ENCODE results near the gene NPAT.
"Not testable (repeated sequence)": the region's sequence is repeated elsewhere in the genome, so short reads cannot be mapped to it uniquely, and the experiment has no call there.

NPAT gene

GRCh38 chr11:108218912-108219783 is 3.3 kb downstream of the NPAT start:
- DNase-seq, result no peak

- no peak for DNase-seq
These were observed 4.0 kb downstream of the NPAT start for GRCh38 chr11:108218455-108218854.

DNA sequence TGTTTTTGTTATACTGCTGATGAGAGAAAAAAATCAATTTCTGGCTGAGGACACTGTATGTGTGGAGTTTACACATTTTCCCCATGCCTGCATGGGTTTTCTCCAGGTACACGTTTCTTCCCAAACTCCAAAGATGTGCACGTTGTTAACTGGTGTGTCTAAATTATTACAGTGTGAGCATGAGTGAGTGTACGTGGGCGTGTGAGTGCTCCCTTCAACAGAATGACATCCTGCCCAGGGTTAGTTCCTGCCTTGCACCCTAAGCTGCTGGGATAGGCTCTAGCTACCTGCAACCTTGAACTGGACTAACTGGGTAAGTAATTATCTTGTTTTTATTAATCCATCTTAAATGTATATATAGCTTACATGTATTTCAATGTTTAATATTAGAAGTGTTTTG is 5.5 kb downstream of the NPAT start:
- no peak for DNase-seq

GRCh38 chr11:108213784-108214183 is 8.7 kb downstream of the NPAT start:
- DNase-seq, result no peak

- no peak for DNase-seq
These were observed 12.0 kb downstream of the NPAT start for GRCh38 chr11:108210441-108210840.

GRCh38 chr11:108207683-108208060 is 14.8 kb downstream of the NPAT start:
- no peak for DNase-seq

DNA sequence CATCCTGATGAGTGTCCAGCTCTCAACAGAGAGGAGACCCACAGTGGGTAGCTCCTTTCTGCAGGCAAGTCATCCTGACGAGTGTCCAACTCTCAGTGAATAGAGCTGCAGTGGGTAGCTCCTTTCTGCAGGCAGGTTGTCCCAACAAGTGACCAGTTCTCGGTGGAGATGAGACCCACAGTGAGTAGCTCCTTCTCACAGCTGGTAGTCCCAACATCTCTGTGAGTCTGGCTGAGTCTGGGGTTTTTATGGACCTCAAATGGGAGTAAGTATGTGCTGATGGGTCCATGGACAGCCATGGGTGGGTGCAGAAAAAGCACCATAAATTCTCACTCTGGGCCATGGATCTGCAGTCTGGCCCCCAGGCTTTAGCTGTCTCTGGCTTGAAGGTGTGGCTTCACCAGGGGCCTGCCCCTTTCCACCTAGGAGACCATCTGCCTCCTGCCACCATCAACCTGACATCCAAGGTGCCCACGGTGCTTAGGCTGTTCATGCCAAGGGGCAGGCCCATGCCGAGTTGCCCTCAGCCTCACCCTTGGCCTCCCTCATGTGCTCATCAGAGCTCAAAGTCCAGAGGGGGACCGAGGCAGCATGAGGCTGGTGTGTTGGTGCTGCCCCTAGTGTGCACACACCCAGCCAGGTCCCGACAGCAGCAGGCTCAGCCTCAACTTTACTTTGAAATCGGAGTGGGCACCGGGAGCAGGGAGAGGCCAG is 15.3 kb downstream of the NPAT start:
- no peak for DNase-seq

- DNase-seq, result no peak
These were observed 16.3 kb downstream of the NPAT start for GRCh38 chr11:108206171-108206570.

- DNase-seq, result no peak
These were observed 17.4 kb downstream of the NPAT start for GRCh38 chr11:108204929-108205499.

DNA sequence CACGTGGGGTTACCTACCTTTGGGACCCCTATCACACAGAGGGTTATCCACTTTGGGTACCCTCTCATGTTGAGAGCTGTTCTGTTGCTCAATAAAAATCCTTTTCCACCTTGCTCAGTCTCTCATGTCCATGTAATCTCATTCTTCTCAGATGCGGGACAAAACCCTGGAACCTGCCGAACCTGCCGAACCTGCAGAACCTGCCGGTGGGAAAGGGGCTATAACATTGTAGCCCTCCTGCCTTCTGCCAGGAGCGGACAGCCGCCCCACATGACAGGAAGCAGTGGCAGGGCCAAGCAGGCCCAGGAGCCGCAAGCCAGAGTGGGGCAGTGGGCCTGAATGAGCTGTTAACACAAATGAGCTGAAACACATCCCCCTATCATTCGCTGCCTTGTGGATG is 18.1 kb downstream of the NPAT start:
- no peak for DNase-seq

- DNase-seq, result no peak
These were observed 19.4 kb downstream of the NPAT start for GRCh38 chr11:108203075-108203474.

DNA sequence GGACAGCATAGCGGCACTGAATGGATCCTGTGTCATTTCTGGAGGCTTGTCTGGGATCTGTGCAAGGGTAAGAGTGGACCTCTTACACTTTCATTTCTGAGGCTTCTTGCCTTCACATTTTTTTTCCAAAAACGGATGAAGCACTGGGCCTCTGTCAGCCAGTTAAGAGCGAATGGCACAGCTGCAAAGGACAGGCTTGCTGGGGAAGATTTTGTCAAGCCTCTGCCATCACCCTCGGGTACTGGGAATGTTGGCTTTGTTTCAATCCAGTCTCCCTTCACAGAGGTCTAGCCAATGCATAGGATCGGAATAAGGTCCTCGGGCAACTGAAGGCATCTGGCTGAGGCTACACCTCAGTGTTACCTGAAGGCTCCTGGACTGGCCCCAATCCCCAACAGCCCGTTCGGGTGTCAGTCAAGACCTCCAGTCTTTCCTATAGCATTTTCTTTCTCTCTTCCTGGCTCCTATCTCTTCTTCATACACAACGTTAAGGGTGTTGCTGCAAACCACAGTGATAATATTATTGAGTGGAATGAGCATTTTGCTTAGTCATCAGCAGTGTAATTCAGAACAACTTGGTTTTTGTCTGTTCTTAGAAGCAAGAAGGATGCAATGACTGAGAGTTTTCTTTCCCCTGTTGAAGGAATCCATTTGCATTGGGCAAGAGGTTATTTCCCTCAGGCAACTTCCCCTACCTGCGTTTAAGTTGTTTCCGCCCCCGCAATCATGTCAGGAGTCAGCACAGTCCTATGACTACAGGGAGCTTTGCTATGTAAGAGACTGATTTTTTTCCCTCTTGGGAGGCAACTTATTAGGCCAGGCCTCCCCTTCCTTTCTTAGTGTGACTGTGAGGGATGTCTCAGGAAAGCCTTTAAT is 22.8 kb downstream of the NPAT start:
- DNase-seq, result peak; percentile 31

GRCh38 chr11:108198833-108199232 is 23.6 kb downstream of the NPAT start:
- DNase-seq, result no peak

GRCh38 chr11:108197351-108197750 is 25.1 kb downstream of the NPAT start:
- no peak for DNase-seq

- DNase-seq, result no peak
These were observed 25.5 kb downstream of the NPAT start for GRCh38 chr11:108196901-108197300.

- DNase-seq, result no peak
These were observed 28.7 kb downstream of the NPAT start for GRCh38 chr11:108193725-108194124.

DNA sequence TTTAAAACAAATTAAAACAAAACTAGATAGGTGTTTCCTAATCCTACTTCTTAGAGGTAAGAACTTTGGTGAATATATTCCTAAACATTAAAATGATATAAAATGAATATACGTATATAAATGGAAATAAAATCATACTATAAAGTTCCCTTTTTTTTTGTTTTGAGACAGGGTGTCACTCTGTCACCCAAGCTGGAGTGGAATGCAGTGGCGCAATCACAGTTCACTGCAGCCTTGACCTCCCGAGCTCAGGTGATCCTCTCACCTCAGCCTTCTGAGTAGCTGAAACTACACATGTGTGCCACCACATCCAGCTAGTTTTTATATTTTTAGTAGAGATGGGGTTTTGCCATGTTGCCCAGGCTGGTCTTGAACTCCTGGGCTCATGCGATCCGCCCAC is 44.9 kb downstream of the NPAT start:
- no peak for DNase-seq

DNA sequence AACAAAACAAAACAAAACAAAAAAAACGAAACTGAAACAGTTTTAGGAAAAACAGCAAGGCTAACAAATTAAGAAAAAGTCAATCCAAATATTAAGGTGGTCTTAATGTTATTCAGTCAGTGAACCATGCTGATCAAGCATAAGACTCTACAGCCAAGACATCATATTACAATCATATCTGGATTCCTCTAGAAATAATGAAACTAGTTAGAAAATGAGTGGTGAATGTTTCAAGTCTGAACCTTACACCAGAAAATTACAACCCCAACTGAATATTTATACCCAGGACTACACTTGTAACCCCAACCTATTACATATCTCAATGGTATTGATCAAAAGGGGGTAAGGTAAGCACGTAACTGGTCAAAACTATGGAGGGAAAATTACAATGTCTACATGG is 52.3 kb downstream of the NPAT start:
- no peak for DNase-seq

- DNase-seq, result no peak
These were observed 54.8 kb downstream of the NPAT start for GRCh38 chr11:108167624-108168023.

- not testable (repeated sequence) for DNase-seq
These were observed 59.6 kb downstream of the NPAT start for GRCh38 chr11:108162878-108163277.

- DNase-seq, result no peak
These were observed 61.4 kb downstream of the NPAT start for GRCh38 chr11:108160970-108161566.

- no peak for DNase-seq
These were observed 67.8 kb downstream of the NPAT start for GRCh38 chr11:108154591-108154990.
